Activated CD4-positive, alpha-beta memory T cell treated with anti-CD3 and anti-CD28 coated beads, Interleukin-2, amount 10 ng/mL, durations not matched to agents 7 days and 5 days (primary cell): ENCODE data around the gene REXO5. TPM values are rescaled to one million over a fixed set of nuclear protein-coding genes. Genes with fewer than 3 reads are reported as not detected.
"Not testable (repeated sequence)": the region's sequence is repeated elsewhere in the genome, so short reads cannot be mapped to it uniquely, and the experiment has no call there.

Experiments
- CTCF ChIA-PET: fragments of 350-600 bp; sonication (Branson Sonifier 250); formaldehyde crosslinking; loops from one replicate; lab custom pipeline; 2021; ENCODE audit warnings: antibody characterized with exemption, inconsistent platforms; lab: Charles Lee
- POLR2A ChIA-PET: fragments of 350-600 bp; sonication (Branson Sonifier 250); formaldehyde crosslinking; loops from one replicate; lab custom pipeline; 2021; ENCODE audit warnings: antibody characterized with exemption; lab: Charles Lee
- DNase-seq: peaks from one replicate; pipeline ENCODE4 v3.0.0-alpha.2; 2020
- H3K27ac Mint-ChIP-seq: one replicate; pipeline ENCODE4 v1.8.0; 2021; ENCODE audit warnings: mild to moderate bottlenecking, mixed read lengths
- H3K27me3 Mint-ChIP-seq: one replicate; pipeline ENCODE4 v1.8.0; 2021; ENCODE audit warnings: mixed read lengths
- H3K36me3 Mint-ChIP-seq: one replicate; pipeline ENCODE4 v1.8.0; 2021; ENCODE audit warnings: low read depth, mixed read lengths
- H3K4me1 Mint-ChIP-seq: one replicate; pipeline ENCODE4 v1.8.0; 2021; ENCODE audit warnings: mixed read lengths
- H3K4me3 Mint-ChIP-seq: one replicate; pipeline ENCODE4 v1.8.0; 2021; ENCODE audit warnings: mild to moderate bottlenecking, mixed read lengths
- H3K9me3 Mint-ChIP-seq: one replicate; pipeline ENCODE4 v1.8.0; 2021; ENCODE audit warnings: mixed read lengths
- total RNA-seq, 2 experiments: library from RNA; stranded (reverse); gene quantifications; one replicate each; pipeline ENCODE4 v1.2.3, GENCODE V29; 2021

REXO5 gene
- total RNA-seq, 2 experiments from 2014 or later: 16.2 to 17.4 TPM

DNA sequence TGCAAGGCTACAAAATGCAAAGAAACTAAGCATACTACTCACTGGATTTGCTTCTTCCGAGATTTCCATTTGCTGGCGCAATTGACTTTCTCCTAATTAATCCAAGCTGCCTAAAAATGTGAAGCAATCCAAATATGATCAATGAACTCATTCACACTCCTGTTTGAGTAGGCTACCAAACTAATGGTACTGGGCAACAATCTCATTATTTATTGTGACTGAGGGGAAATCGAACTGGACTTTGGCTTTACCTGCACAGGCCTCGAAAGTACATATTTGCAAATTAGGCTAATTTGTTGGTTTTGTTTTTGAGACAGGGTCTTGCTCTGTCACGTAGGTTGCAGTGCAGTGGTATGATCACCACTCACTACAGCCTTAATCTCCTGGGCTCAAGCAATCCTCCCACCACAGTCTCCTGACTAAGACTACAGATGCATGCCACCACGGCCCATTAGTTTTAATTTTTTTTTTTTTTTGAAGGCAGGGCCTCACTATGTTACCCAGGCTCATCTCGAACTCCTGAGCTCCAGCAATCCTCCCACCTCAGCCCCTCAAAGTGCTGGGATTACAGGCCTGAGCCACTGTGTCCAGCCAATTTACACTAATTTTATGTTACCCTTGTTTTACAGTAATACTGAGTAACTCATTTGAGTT lies 2.6 kb upstream of the REXO5 start:
- Mint-ChIP-seq H3K36me3 (peaks cover 15% of the 10 kb centered on the region), H3K9me3 (no peaks in the 10 kb centered on the region), H3K4me1 (peaks cover 40% of the 10 kb centered on the region), H3K27ac (no peak overlapping the region), H3K27me3 (no peaks in the 10 kb centered on the region), H3K4me3 (no peak overlapping the region)
- ChIA-PET POLR2A (no interaction called here), CTCF (no interaction called here)
- no peak for DNase-seq

DNA sequence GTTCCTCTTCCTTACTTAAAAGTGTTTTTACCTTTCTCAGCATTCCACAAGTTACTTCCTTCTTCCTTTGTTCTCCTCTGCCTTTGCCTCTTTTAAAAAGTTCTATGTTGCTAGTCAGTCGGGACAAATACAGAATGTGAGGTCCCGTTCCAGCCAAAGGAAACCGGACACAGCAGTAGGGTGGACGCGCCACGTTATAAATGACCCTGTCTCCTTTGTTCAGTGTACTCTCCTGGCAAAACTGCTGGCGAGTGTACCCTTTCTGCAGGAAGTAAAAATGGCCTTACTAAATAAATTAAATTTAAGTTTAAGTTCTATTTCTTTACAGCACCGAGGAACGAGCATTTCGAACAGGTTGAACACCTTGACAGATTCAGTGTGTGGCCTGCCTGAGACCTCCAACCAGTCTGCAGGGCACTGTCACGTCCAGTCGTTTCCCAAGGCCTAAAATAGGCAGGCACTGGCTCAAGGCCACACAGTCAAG lies 601 bp upstream of the REXO5 start:
- Mint-ChIP-seq H3K4me3 (peak overlapping the region; percentile 97), H3K27ac (peak overlapping the region; percentile 93), H3K4me1 (peaks cover 47% of the 10 kb centered on the region), H3K36me3 (peaks cover 10% of the 10 kb centered on the region)
- not testable (repeated sequence) for H3K9me3 Mint-ChIP-seq, DNase-seq, H3K27me3 Mint-ChIP-seq
- ChIA-PET POLR2A (interaction anchor here (0.9 to 2.5 kb wide), 12 partner anchors 9 to 275 kb away, joined by 3 to 18 read pairs (median 6); partner anchors contain the start of genes ACSM3, DCUN1D3, LYRM1 and THUMPD1), CTCF (interaction anchor here (0.9 to 1.7 kb wide), 6 partner anchors 13 to 113 kb away, joined by 3 to 7 read pairs (median 3); partner anchors contain the start of gene ACSM3)

GRCh38 chr16:20807862-20808261 lies 1.5 kb downstream of the REXO5 start:
- Mint-ChIP-seq H3K27ac (peak overlapping the region; percentile 93), H3K4me3 (peak overlapping the region; percentile 97)
- CTCF ChIA-PET: interaction anchor here (1.9 kb wide), 1 partner anchor 276 kb away, joined by 5 read pairs; no protein-coding TSS in a partner anchor

GRCh38 chr16:20811889-20812439 lies 5.6 kb downstream of the REXO5 start:
- Mint-ChIP-seq H3K27me3 (no peaks in the 10 kb centered on the region), H3K27ac (no peak overlapping the region), H3K36me3 (peaks cover 29% of the 10 kb centered on the region), H3K9me3 (no peaks in the 10 kb centered on the region), H3K4me1 (peaks cover 42% of the 10 kb centered on the region), H3K4me3 (no peak overlapping the region)
- CTCF ChIA-PET: interaction anchor here (0.7 to 1.2 kb wide), 2 partner anchors 12 to 38 kb away, joined by 3 to 4 read pairs; no protein-coding TSS in a partner anchor
- DNase-seq: no peak
- POLR2A ChIA-PET: no interaction called here

More at GRCh38 chr16:20807862-20808261, 1.5 kb downstream of the REXO5 start:
- POLR2A ChIA-PET: interaction anchor here (0.6 to 2.5 kb wide), 3 partner anchors 44 to 1551 kb away, joined by 3 to 18 read pairs (median 5); partner anchors contain the start of gene ACSM3
- Mint-ChIP-seq H3K27me3 (no peaks in the 10 kb centered on the region), H3K9me3 (no peaks in the 10 kb centered on the region), H3K4me1 (peaks cover 51% of the 10 kb centered on the region), H3K36me3 (peaks cover 15% of the 10 kb centered on the region)
- DNase-seq: no peak

DNA sequence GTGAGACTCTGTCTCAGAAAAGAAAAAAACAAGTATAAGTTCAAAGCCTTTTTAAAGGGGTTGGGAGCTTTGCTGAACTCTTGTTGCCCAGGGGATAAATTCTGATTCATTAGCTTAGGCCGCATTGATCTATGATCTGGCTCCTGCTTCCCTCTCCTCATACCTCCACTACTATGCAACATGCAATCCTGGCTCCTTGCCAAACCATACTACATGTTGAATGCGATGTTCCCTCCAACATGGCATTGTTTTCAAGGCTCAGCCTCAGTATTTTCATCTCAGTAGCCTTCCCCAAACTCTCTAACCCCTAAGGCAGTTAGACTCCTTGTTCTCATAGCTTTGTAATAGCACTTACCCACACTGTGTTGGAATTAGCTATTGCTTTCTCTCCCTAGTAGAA lies 6.2 kb downstream of the REXO5 start:
- ChIA-PET POLR2A (no interaction called here), CTCF (interaction anchor here (0.7 to 1.2 kb wide), 2 partner anchors 13 to 38 kb away, joined by 3 to 4 read pairs; no protein-coding TSS in a partner anchor)

GRCh38 chr16:20814784-20815183 lies 8.5 kb downstream of the REXO5 start:
- CTCF ChIA-PET: interaction anchor here (0.6 to 1.5 kb wide), 4 partner anchors 8 to 417 kb away, joined by 3 to 4 read pairs (median 3); partner anchors contain the start of genes ERI2 and REXO5
- DNase-seq: no peak
- Mint-ChIP-seq H3K4me3 (no peak overlapping the region), H3K9me3 (no peaks in the 10 kb centered on the region), H3K4me1 (peaks cover 24% of the 10 kb centered on the region), H3K27me3 (no peaks in the 10 kb centered on the region), H3K36me3 (peaks cover 39% of the 10 kb centered on the region), H3K27ac (no peak overlapping the region)
- POLR2A ChIA-PET: interaction anchor here (1.1 kb wide), 1 partner anchor 9 kb away, joined by 5 read pairs; the partner anchor contains the start of genes ERI2 and REXO5

More for the DNA sequence above, 6.2 kb downstream of the REXO5 start:
- no peaks in the 10 kb centered on the region for H3K9me3 Mint-ChIP-seq
- no peaks in the 10 kb centered on the region for H3K27me3 Mint-ChIP-seq
- peaks cover 32% of the 10 kb centered on the region for H3K36me3 Mint-ChIP-seq
- H3K4me3 Mint-ChIP-seq: no peak overlapping the region
- DNase-seq: no peak
- H3K27ac Mint-ChIP-seq: no peak overlapping the region
- peaks cover 39% of the 10 kb centered on the region for H3K4me1 Mint-ChIP-seq

DNA sequence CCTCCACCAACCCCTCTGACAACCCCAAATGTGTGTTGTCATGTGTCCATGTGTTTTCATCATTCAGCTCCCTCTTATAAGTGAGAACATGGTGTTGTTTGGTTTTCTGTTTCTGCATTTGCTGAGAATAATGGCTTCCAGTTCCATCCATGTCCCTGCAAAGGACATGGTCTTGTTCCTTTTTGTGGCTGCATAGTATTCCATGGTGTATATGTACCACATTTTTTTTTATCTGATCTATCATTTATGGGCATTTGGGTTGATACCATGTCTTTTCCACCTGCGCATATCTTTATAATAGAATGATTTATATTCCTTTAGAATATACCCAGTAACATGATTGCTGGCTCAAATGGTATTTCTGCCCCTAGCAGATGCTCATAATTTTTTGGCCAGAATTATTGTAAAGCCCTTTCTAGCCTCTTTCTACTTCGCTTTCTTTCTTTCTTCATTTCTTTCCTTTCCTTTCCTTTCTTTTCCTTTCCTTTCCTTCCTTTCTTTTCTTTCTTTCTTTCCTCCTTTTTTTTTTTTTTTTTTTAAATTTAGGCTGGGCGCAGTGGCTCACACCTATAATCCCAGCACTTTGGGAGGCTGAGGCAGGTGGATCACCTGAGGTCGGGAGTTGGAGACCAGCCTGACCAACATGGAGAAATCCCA lies 12.7 kb downstream of the REXO5 start:
- Mint-ChIP-seq H3K27me3 (no peaks in the 10 kb centered on the region), H3K4me3 (no peak overlapping the region), H3K27ac (no peak overlapping the region), H3K36me3 (peaks cover 54% of the 10 kb centered on the region), H3K4me1 (peaks cover 26% of the 10 kb centered on the region), H3K9me3 (no peaks in the 10 kb centered on the region)
- ChIA-PET CTCF (interaction anchor here (0.6 to 1.5 kb wide), 3 partner anchors 12 to 1398 kb away, joined by 3 to 6 read pairs (median 5); partner anchors contain the start of genes ERI2 and REXO5), POLR2A (interaction anchor here (1.8 kb wide), 1 partner anchor 12 kb away, joined by 5 read pairs; the partner anchor contains the start of genes ERI2 and REXO5)
- no peak for DNase-seq

- POLR2A ChIA-PET: no interaction called here
Measured at GRCh38 chr16:20821682-20822081, 15.4 kb downstream of the REXO5 start.

DNA sequence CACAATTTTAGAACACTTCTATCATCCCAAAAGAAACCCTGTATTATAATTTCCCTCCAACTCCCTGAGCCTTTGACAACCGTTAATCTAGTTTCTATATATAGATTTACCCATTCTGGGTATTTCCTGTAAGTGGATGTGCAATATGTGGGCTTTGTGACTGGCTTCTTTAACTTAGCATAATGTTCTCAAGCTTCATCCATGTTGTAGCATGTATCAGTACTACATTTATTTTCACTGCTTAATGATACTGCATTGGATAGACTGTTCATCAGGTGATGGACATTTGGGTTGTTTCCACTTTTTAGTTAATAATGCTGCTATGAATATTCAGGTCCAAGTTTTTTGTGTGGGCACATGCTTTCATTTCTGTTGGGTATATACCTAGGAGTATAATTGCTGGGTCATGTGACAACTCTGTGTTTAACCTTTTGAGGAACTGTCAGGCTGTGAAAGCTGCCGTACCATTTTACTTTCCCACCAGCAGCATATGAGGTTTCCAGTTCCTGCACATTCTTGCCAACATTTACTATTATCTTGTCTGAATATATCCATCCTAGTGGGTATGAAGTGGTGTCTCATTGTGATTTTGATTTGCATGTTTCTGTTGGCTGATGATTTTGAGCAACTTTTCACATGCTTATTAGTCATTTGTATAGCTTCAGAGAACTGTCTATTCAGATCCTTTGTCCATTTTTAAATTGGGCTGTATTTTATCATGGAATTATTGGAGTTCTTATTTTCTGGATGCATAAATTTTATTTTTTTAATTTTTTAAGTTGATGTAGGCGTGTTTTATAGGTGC lies 16.4 kb downstream of the REXO5 start:
- H3K27ac Mint-ChIP-seq: peak overlapping the region; percentile 41
- no peak for DNase-seq
- POLR2A ChIA-PET: interaction anchor here (1.0 kb wide), 1 partner anchor 77 kb away, joined by 3 read pairs; the partner anchor contains the start of genes DCUN1D3 and LYRM1
- H3K36me3 Mint-ChIP-seq: peaks cover 54% of the 10 kb centered on the region
- CTCF ChIA-PET: no interaction called here
- H3K4me3 Mint-ChIP-seq: no peak overlapping the region
- no peaks in the 10 kb centered on the region for H3K9me3 Mint-ChIP-seq
- H3K4me1 Mint-ChIP-seq: peaks cover 15% of the 10 kb centered on the region
- no peaks in the 10 kb centered on the region for H3K27me3 Mint-ChIP-seq

More at GRCh38 chr16:20821682-20822081, 15.4 kb downstream of the REXO5 start:
- DNase-seq: no peak
- CTCF ChIA-PET: no interaction called here
- Mint-ChIP-seq H3K4me1 (peaks cover 15% of the 10 kb centered on the region), H3K36me3 (peaks cover 56% of the 10 kb centered on the region), H3K4me3 (no peak overlapping the region), H3K9me3 (no peaks in the 10 kb centered on the region), H3K27ac (no peak overlapping the region), H3K27me3 (no peaks in the 10 kb centered on the region)

DNA sequence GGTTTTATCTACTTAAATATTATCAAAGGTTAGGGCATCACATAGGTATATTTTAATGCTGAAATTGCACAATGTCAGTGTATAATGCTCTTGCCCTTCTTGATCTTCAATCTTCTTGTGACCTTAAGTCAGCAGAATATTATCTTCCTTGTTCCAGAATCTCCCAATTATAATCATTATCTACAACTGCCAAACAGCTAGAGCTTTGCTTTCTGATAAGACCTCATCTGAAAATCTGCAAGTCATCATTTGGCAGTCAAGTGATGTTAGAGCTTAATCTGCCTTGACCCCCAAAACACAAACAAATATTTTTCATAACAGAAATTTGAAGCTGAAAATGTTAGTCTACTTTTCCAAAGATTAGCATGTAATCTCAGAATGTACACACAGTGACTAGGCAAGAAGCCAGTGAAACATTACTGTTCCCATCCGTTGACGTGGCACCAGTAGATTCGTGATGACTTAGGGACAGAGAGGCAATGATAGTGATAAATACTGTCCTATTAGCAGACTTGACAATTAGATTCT lies 19.8 kb downstream of the REXO5 start:
- Mint-ChIP-seq H3K4me3 (no peak overlapping the region), H3K4me1 (peaks cover 15% of the 10 kb centered on the region), H3K27me3 (no peaks in the 10 kb centered on the region), H3K36me3 (peaks cover 48% of the 10 kb centered on the region), H3K27ac (no peak overlapping the region), H3K9me3 (no peaks in the 10 kb centered on the region)
- ChIA-PET POLR2A (interaction anchor here (1.0 kb wide), 1 partner anchor 19 kb away, joined by 3 read pairs; the partner anchor contains the start of genes ERI2 and REXO5), CTCF (no interaction called here)
- DNase-seq: no peak

- ChIA-PET CTCF (no interaction called here), POLR2A (no interaction called here)
- no peaks in the 10 kb centered on the region for H3K4me1 Mint-ChIP-seq
Measured at GRCh38 chr16:20829536-20829935, 23.2 kb downstream of the REXO5 start.

DNA sequence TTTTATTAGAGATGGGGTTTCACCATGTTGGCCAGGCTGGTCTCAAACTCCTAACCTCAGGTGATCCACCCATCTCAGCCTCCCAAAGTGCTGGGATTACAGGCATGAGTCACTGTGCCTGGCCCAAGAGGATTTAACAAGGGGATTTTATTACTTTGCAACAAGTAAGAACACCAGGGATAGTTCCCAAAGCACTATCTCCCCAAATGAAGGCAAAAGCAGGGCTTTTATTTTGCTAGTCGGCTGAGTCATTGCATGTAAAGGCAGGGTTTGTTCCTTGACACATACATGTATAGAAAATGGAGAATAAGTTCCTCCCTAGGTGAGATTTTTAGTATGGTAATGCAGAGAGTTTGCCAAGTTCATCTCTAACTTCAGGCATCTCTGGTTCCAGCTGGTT lies 24.0 kb downstream of the REXO5 start:
- CTCF ChIA-PET: no interaction called here
- H3K27ac Mint-ChIP-seq: no peak overlapping the region
- H3K4me3 Mint-ChIP-seq: no peak overlapping the region
- DNase-seq: no peak
- no peaks in the 10 kb centered on the region for H3K9me3 Mint-ChIP-seq
- no peaks in the 10 kb centered on the region for H3K27me3 Mint-ChIP-seq
- no peaks in the 10 kb centered on the region for H3K4me1 Mint-ChIP-seq
- POLR2A ChIA-PET: no interaction called here
- H3K36me3 Mint-ChIP-seq: peaks cover 47% of the 10 kb centered on the region

More at GRCh38 chr16:20829536-20829935, 23.2 kb downstream of the REXO5 start:
- Mint-ChIP-seq H3K9me3 (no peaks in the 10 kb centered on the region), H3K27me3 (no peaks in the 10 kb centered on the region), H3K36me3 (peaks cover 43% of the 10 kb centered on the region), H3K4me3 (no peak overlapping the region), H3K27ac (no peak overlapping the region)
- no peak for DNase-seq
